ENCODE data around the gene HINT2. TPM values are rescaled to one million over a fixed set of nuclear protein-coding genes. Genes with fewer than 3 reads are reported as not detected.
A peak's percentile ranks its signal among the peaks of the same experiment; 100 is the strongest.

Gene HINT2
- total RNA-seq, 1 donor from 2014 or later: 32.6 TPM

GRCh38 chr9:35771943-35772342 lies 42.9 kb downstream of the HINT2 start:
- Histone ChIP-seq H3K27ac (no peak overlapping the region), H3K4me1 (peaks cover 39% of the 10 kb centered on the region), H3K27me3 (ENCODE audit: low read depth) (no peaks in the 10 kb centered on the region), H3K4me3 (no peak overlapping the region), H3K36me3 (no peaks in the 10 kb centered on the region), H3K9me3 (no peaks in the 10 kb centered on the region)
- intact Hi-C loops (cut with DNase I): no loop called here
- no peak for DNase-seq
- ATAC-seq: peak in 1 of 2 donors; percentile 25
- TF ChIP-seq, protein P1, sequence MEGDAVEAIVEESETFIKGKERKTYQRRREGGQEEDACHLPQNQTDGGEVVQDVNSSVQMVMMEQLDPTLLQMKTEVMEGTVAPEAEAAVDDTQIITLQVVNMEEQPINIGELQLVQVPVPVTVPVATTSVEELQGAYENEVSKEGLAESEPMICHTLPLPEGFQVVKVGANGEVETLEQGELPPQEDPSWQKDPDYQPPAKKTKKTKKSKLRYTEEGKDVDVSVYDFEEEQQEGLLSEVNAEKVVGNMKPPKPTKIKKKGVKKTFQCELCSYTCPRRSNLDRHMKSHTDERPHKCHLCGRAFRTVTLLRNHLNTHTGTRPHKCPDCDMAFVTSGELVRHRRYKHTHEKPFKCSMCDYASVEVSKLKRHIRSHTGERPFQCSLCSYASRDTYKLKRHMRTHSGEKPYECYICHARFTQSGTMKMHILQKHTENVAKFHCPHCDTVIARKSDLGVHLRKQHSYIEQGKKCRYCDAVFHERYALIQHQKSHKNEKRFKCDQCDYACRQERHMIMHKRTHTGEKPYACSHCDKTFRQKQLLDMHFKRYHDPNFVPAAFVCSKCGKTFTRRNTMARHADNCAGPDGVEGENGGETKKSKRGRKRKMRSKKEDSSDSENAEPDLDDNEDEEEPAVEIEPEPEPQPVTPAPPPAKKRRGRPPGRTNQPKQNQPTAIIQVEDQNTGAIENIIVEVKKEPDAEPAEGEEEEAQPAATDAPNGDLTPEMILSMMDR (IDR thresholded peaks at IDR 0.05): no peak

DNA sequence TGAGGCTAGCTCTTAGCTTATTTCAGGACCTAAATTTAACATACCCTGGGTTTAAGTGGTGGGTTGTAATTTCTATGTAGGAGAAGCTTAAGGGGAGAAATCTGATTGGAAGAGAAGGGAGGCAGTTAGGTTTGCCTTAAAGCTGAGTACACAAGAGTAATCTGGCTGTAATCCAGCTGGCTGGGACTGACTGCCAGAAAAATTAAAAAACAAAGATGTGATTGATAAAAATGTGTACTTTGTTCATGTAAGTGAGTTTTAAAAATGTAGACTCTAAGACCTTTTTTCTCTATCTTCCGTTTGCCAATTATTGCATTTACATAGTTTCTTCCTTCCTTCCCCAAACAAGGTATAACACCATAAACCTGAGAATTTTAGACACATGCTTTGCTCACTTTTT lies 43.3 kb downstream of the HINT2 start:
- peak overlapping the region; percentile 63 for H3K27ac ChIP-seq
- no peaks in the 10 kb centered on the region for H3K36me3 ChIP-seq
- DNase-seq (no peak), ATAC-seq (peak in 1 of 2 donors; percentile 37)
- H3K9me3 ChIP-seq: no peaks in the 10 kb centered on the region
- H3K4me3 ChIP-seq: no peak overlapping the region
- H3K4me1 ChIP-seq: peaks cover 39% of the 10 kb centered on the region
- intact Hi-C loops (cut with DNase I): no loop called here
- TF ChIP-seq, protein P1 (IDR thresholded peaks at IDR 0.05): no peak
- H3K27me3 ChIP-seq (ENCODE audit: low read depth): no peaks in the 10 kb centered on the region

DNA sequence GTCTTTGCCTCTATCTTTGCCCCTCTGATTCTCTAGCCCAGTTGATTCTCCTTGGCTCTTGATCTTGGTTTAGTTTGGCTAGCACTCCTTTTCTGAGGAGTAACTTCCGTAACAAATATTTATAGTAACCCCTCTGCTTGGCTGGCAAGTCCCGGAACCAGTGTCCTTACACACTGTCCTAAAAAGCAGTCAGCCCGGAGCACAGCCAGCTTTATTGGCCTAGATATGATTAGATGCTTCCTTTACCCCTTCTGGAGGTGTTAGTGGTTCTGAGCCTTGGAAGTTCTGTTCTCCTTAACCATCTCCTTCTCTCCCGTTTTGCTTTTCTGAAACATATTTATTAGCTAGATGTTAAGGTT lies 43.8 kb downstream of the HINT2 start:
- ATAC-seq: peak; percentile 73 to 74
- Histone ChIP-seq H3K27ac (peak overlapping the region; percentile 63), H3K36me3 (no peaks in the 10 kb centered on the region), H3K4me3 (no peak overlapping the region), H3K9me3 (no peaks in the 10 kb centered on the region), H3K27me3 (ENCODE audit: low read depth) (no peaks in the 10 kb centered on the region), H3K4me1 (peaks cover 38% of the 10 kb centered on the region)
- intact Hi-C loops (cut with DNase I): no loop called here
- no peak for DNase-seq
- TF ChIP-seq, protein P1 (IDR thresholded peaks at IDR 0.05): no peak

DNA sequence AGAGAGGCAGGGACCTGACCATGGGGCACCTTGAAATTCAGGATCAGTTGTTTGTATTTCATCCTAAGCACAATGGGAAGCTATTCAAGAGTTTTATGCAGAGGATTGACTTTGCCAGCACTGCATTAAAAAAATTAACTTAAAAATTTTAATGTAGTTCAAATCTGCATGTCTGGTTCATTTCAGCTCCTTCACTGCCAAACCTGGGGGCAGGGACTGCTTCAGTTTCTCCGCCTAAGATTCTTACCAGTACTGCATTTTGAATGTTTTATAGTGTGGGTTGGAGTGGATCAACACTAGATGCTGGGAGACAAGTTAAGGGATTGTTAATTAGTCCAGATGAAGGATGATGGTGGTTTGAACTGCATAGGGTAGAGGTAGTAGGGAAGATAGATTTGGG lies 45.1 kb downstream of the HINT2 start:
- Histone ChIP-seq H3K9me3 (no peaks in the 10 kb centered on the region), H3K4me1 (peaks cover 27% of the 10 kb centered on the region), H3K4me3 (no peak overlapping the region), H3K36me3 (no peaks in the 10 kb centered on the region), H3K27ac (no peak overlapping the region), H3K27me3 (ENCODE audit: low read depth) (no peaks in the 10 kb centered on the region)
- TF ChIP-seq, protein P1 (IDR thresholded peaks at IDR 0.05): no peak
- no peak for DNase-seq
- ATAC-seq: no peak
- intact Hi-C loops (cut with DNase I): no loop called here

DNA sequence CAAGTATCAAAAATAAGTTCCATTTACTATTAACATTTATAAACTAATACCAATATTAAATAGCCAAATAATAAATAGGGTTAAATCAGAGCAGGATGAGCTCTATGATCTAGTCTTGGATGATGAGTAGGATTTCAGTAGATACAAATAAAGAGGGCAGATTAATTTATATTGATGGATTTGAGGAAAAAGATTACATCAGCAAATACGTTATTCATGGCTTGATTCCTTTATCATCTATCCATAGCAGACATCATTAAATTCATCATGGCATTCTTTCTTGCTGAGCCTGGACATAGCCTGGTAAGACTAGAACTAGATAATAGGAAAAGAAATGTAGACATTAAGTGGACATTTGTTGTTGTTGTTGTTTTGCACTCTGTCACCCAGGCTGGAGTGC lies 47.4 kb downstream of the HINT2 start:
- DNase-seq (no peak), ATAC-seq (no peak)
- Histone ChIP-seq H3K4me1 (peaks cover 27% of the 10 kb centered on the region), H3K27ac (no peak overlapping the region), H3K27me3 (ENCODE audit: low read depth) (no peaks in the 10 kb centered on the region), H3K36me3 (no peaks in the 10 kb centered on the region), H3K4me3 (no peak overlapping the region), H3K9me3 (no peaks in the 10 kb centered on the region)
- TF ChIP-seq, protein P1 (IDR thresholded peaks at IDR 0.05): no peak
- intact Hi-C loops (cut with DNase I): no loop called here

DNA sequence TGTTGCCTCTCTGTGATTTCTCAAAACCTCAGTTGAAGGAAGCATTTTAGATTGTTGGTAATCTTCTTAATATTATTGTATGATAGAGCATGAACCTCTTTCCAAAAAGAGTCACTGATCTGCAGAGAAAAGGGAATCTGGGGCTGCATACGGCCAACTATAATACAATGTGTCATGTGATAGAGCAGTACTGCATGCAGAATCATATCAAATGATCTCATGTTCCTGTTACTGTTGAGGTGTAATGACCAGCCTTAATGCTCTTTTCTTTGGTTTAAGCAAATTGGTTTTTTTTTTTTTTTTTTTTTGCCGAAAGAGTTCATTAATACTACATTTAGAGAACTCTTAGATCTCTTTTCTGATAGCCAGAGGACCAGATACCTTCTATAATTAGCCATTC lies 47.8 kb downstream of the HINT2 start:
- no peak overlapping the region for H3K4me3 ChIP-seq
- no peak for ATAC-seq
- intact Hi-C loops (cut with DNase I): no loop called here
- H3K36me3 ChIP-seq: no peaks in the 10 kb centered on the region
- no peak overlapping the region for H3K27ac ChIP-seq
- H3K4me1 ChIP-seq: peaks cover 23% of the 10 kb centered on the region
- no peaks in the 10 kb centered on the region for H3K9me3 ChIP-seq
- no peak for DNase-seq
- H3K27me3 ChIP-seq (ENCODE audit: low read depth): no peaks in the 10 kb centered on the region
- TF ChIP-seq, protein P1 (IDR thresholded peaks at IDR 0.05): no peak
